SK-N-MC (cell line): ENCODE results near the gene EXOSC1.

Experiments used
- EZH2 ChIP-seq: fragments of 200-600 bp; sonication (generic); IDR thresholded peaks from one replicate; pipeline ENCODE4 v1.6.1; 2017; ENCODE audit warnings: antibody characterized with exemption
- FOXP2 ChIP-seq: optimal IDR thresholded peaks from 2 replicates; pipeline ENCODE3; 2011; ENCODE audit warnings: mild to moderate bottlenecking, moderate library complexity; ENCODE audit not compliant: insufficient read depth; ENCODE audit errors: extremely low read length, control extremely low read depth
- POLR2AphosphoS5 ChIP-seq: IDR thresholded peaks from 2 replicates; pipeline ENCODE4 v1.6.1; 2012; ENCODE audit warnings: mild to moderate bottlenecking, low read depth, low read length, borderline replicate concordance

DNA sequence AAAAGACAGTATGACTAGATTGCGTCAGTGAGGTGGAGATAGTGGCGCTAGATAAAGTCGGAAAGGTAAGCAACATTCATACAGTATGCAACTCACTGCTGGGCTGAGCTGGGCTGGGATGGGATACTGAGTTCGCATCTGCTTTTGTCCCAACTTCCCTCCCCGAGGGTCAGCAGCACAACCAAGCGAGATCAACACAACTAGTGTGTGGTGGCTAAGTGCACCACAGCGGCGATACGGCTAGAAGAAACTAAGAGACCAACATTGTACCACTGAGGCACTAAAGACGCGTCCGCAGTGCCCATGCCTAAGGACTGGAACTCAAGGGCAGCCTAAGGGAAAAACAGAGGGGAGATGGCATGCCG, 467 bp downstream of the EXOSC1 start:
- TF ChIP-seq POLR2AphosphoS5 (no peak), EZH2 (no peak), FOXP2 (no peak)
